HepG2 (cell line): ENCODE results near the gene USP7. TPM values are rescaled to one million over a fixed set of nuclear protein-coding genes. Genes with fewer than 3 reads are reported as not detected.

Source experiments
- CEBPB ChIP-seq: IDR thresholded peaks from 2 replicates; pipeline ENCODE4 v1.6.1; 2011; ENCODE audit warnings: low read depth, low read length, improper control_type of control experiment, borderline replicate concordance
- EHMT2 ChIP-seq: fragments of 200-600 bp; sonication (generic); IDR thresholded peaks from 2 replicates; pipeline ENCODE4 v1.7.0; 2017; ENCODE audit warnings: antibody characterized with exemption, low read depth, low read length, borderline replicate concordance
- FOSL1 ChIP-seq: sonication (generic); formaldehyde crosslinking; IDR thresholded peaks from 2 replicates; pipeline ENCODE4 v1.9.0; 2021; ENCODE audit warnings: missing genetic modification reagents, borderline replicate concordance
- GZF1 ChIP-seq: sonication (generic); formaldehyde crosslinking; IDR thresholded peaks from 2 replicates; pipeline ENCODE4 v1.5.1; 2020; ENCODE audit warnings: mild to moderate bottlenecking, missing genetic modification reagents
- KMT2A ChIP-seq: sonication (generic); formaldehyde crosslinking; IDR thresholded peaks from 2 replicates; pipeline ENCODE4 v1.4.0; 2020; ENCODE audit warnings: missing genetic modification reagents
- MBNL3 ChIP-seq: fragments of 250-450 bp; sonication (Bioruptor Pico); conservative IDR thresholded peaks from 2 replicates; pipeline ENCODE4 v1.8.0; 2022; ENCODE audit warnings: mild to moderate bottlenecking, inconsistent platforms
- MEF2D ChIP-seq: sonication (generic); formaldehyde crosslinking; IDR thresholded peaks from 2 replicates; pipeline ENCODE4 v1.5.1; 2020; ENCODE audit warnings: mild to moderate bottlenecking, missing genetic modification reagents
- MEIS1 ChIP-seq: sonication (generic); formaldehyde crosslinking; IDR thresholded peaks from 2 replicates; pipeline ENCODE4 v1.9.0; 2021; ENCODE audit warnings: mild to moderate bottlenecking, missing genetic modification reagents, moderate library complexity, borderline replicate concordance
- PHF5A ChIP-seq: IDR thresholded peaks from one replicate; pipeline ENCODE4 v1.6.1; 2018; ENCODE audit warnings: low read depth, missing genetic modification reagents; ENCODE audit not compliant: unreplicated experiment
- REL ChIP-seq: sonication (generic); formaldehyde crosslinking; conservative IDR thresholded peaks from 2 replicates; pipeline ENCODE4 v1.8.0; 2022; ENCODE audit warnings: mild to moderate bottlenecking, missing genetic modification reagents, moderate library complexity
- SMAD9 ChIP-seq: sonication (generic); formaldehyde crosslinking; IDR thresholded peaks from 2 replicates; pipeline ENCODE4 v1.5.1; 2020; ENCODE audit warnings: mild to moderate bottlenecking, missing genetic modification reagents
- ZBTB34 ChIP-seq: sonication (generic); formaldehyde crosslinking; IDR thresholded peaks from 2 replicates; pipeline ENCODE4 v1.8.0; 2022; ENCODE audit warnings: mild to moderate bottlenecking, missing genetic modification reagents
- ZFP36L2 ChIP-seq: sonication (generic); formaldehyde crosslinking; IDR thresholded peaks from 2 replicates; pipeline ENCODE4 v1.4.0; 2020; ENCODE audit warnings: missing genetic modification reagents
- ZHX1 ChIP-seq: sonication (generic); formaldehyde crosslinking; IDR thresholded peaks from 2 replicates; pipeline ENCODE4 v1.8.1; 2022; ENCODE audit warnings: low read depth, mild to moderate bottlenecking, missing genetic modification reagents
- ZNF160 ChIP-seq: sonication (generic); formaldehyde crosslinking; IDR thresholded peaks from 2 replicates; pipeline ENCODE4 v1.8.0; 2022; ENCODE audit warnings: mild to moderate bottlenecking, inconsistent platforms, missing genetic modification reagents
- ZNF234 ChIP-seq: sonication (generic); formaldehyde crosslinking; conservative IDR thresholded peaks from 2 replicates; pipeline ENCODE4 v1.5.1; 2020; ENCODE audit warnings: mild to moderate bottlenecking, missing genetic modification reagents
- ZNF317 ChIP-seq: sonication (generic); formaldehyde crosslinking; IDR thresholded peaks from 2 replicates; pipeline ENCODE4 v1.5.0; 2020; ENCODE audit warnings: mild to moderate bottlenecking, missing genetic modification reagents
- ZNF367 ChIP-seq: sonication (generic); formaldehyde crosslinking; IDR thresholded peaks from 2 replicates; pipeline ENCODE4 v1.4.0; 2020; ENCODE audit warnings: missing genetic modification reagents, borderline replicate concordance
- ZNF468 ChIP-seq: sonication (generic); formaldehyde crosslinking; IDR thresholded peaks from 2 replicates; pipeline ENCODE4 v1.8.0; 2022; ENCODE audit warnings: mild to moderate bottlenecking, moderate library complexity, missing genetic modification reagents
- ZSCAN31 ChIP-seq: sonication (generic); formaldehyde crosslinking; IDR thresholded peaks from 2 replicates; pipeline ENCODE4 v1.5.0; 2020; ENCODE audit warnings: low read depth, mild to moderate bottlenecking, missing genetic modification reagents
- polyA plus RNA-seq, 8 experiments: library from polyadenylated mRNA; depleted of rRNA in 3 of 8; stranded (reverse) in 7 of 8; unstranded in 1 of 8; fragments of >200 nt; fragmentation: Illumina TruSeq in 4 of 8; extraction: Trizol in 4 of 8; gene quantifications; 2 replicates each; pipeline versions ENCODE4 v1.2.1 to v1.2.3, GENCODE V29; 2011 to 2016; ENCODE audit warnings: low read depth in 4 of 8, missing spikeins in 1 of 8, mixed read lengths in 1 of 8; ENCODE audit not compliant: insufficient read depth in 1 of 8
- total RNA-seq, 5 experiments: library from RNA; depleted of rRNA; stranded (reverse); fragments of >200 nt; fragmentation: Illumina TruSeq; extraction: Trizol; gene quantifications; 2 replicates each; pipeline ENCODE4 v1.2.3, GENCODE V29; 2016; ENCODE audit warnings: low read depth in 1 of 5
- TF ChIP-seq, protein P1 (sequence below): sonication (generic); formaldehyde crosslinking; IDR thresholded peaks from 2 replicates; pipeline ENCODE4 v1.5.0; 2020; ENCODE audit warnings: mild to moderate bottlenecking, missing genetic modification reagents, borderline replicate concordance

USP7 gene
- total and polyA plus RNA-seq, 2 of the 13 experiments (the other 11 are each of a cell fraction or from before 2014, with no cell fraction given): 52.5 to 173 TPM

- TF ChIP-seq, protein P1, sequence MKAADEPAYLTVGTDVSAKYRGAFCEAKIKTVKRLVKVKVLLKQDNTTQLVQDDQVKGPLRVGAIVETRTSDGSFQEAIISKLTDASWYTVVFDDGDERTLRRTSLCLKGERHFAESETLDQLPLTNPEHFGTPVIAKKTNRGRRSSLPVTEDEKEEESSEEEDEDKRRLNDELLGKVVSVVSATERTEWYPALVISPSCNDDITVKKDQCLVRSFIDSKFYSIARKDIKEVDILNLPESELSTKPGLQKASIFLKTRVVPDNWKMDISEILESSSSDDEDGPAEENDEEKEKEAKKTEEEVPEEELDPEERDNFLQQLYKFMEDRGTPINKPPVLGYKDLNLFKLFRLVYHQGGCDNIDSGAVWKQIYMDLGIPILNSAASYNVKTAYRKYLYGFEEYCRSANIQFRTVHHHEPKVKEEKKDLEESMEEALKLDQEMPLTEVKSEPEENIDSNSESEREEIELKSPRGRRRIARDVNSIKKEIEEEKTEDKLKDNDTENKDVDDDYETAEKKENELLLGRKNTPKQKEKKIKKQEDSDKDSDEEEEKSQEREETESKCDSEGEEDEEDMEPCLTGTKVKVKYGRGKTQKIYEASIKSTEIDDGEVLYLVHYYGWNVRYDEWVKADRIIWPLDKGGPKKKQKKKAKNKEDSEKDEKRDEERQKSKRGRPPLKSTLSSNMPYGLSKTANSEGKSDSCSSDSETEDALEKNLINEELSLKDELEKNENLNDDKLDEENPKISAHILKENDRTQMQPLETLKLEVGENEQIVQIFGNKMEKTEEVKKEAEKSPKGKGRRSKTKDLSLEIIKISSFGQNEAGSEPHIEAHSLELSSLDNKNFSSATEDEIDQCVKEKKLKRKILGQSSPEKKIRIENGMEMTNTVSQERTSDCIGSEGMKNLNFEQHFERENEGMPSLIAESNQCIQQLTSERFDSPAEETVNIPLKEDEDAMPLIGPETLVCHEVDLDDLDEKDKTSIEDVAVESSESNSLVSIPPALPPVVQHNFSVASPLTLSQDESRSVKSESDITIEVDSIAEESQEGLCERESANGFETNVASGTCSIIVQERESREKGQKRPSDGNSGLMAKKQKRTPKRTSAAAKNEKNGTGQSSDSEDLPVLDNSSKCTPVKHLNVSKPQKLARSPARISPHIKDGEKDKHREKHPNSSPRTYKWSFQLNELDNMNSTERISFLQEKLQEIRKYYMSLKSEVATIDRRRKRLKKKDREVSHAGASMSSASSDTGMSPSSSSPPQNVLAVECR (CRISPR knock-in tag): peak; percentile 59
- TF ChIP-seq ZNF160 (CRISPR knock-in tag) (peak; percentile 59; the same call in 1 of the 2 replicates), ZNF234 (CRISPR knock-in tag) (no peak; the same call in 1 of the 2 replicates), ZBTB34 (CRISPR knock-in tag) (no peak), EHMT2 (no peak), REL (CRISPR knock-in tag) (no peak), MBNL3 (CRISPR knock-in tag) (no peak), ZFP36L2 (CRISPR knock-in tag) (no peak), MEF2D (CRISPR knock-in tag) (peak; percentile 61; the same call in 1 of the 2 replicates), MEIS1 (CRISPR knock-in tag) (no peak), ZNF317 (CRISPR knock-in tag) (peak; percentile 45; the same call in 1 of the 2 replicates), SMAD9 (CRISPR knock-in tag) (no peak), GZF1 (CRISPR knock-in tag) (no peak; the same call in 1 of the 2 replicates), ZNF468 (no peak), FOSL1 (CRISPR knock-in tag) (no peak), ZHX1 (CRISPR knock-in tag) (no peak), ZNF367 (CRISPR knock-in tag) (no peak), CEBPB (no peak), ZSCAN31 (CRISPR knock-in tag) (no peak), PHF5A (CRISPR knock-in tag) (no peak), KMT2A (CRISPR knock-in tag) (peak; percentile 67)
Measured at GRCh38 chr16:8962393-8963009, 1.2 kb downstream of the USP7 start (continued).
